ENCODE measurements around the gene ACSS1. TPM values are rescaled to one million over a fixed set of nuclear protein-coding genes. Genes with fewer than 3 reads are reported as not detected.
A peak's percentile ranks its signal among the peaks of the same experiment; 100 is the strongest.

ACSS1 gene
- total RNA-seq, 1 experiment from 2014 or later: 0.61 TPM

- H3K9ac ChIP-seq (ENCODE audit: extremely low read depth, insufficient read length, low read length): no peak overlapping the region
- DNase-seq: peak; percentile 78
- H2AK5ac ChIP-seq (ENCODE audit: insufficient read length, low read length): no peak overlapping the region
- H2BK20ac ChIP-seq (ENCODE audit: low read depth, low read length, poor library complexity, severe bottlenecking): no peak overlapping the region
- no peaks in the 10 kb centered on the region for H3K79me1 ChIP-seq (ENCODE audit: insufficient read depth, low read depth, low read length, poor library complexity, severe bottlenecking)
- whole genome bisulfite sequencing (ENCODE audit: extremely low coverage, insufficient read length, low lambda C conversion rate): no CpG with 5 or more reads among the region's 54 CpGs
- no peak overlapping the region for H3K18ac ChIP-seq (ENCODE audit: insufficient read length, low read depth, low read length)
- no peak overlapping the region for H2AFZ ChIP-seq (ENCODE audit: low read length)
- no peak overlapping the region for H3T11ph ChIP-seq (ENCODE audit: low read length)
- H4K20me1 ChIP-seq (ENCODE audit: control insufficient read depth, insufficient read depth, insufficient read length): no peaks in the 10 kb centered on the region
- H2BK5ac ChIP-seq (ENCODE audit: insufficient read length, low read length): no peak overlapping the region
- H3K27me3 Mint-ChIP-seq (ENCODE audit: low read depth): peaks cover 97% of the 10 kb centered on the region
- peaks cover 2 to 8% of the 10 kb centered on the region in 2 experiments; a peak in 2 of 5 replicates for H3K9me3 Mint-ChIP-seq
- no peak overlapping the region for H4K8ac ChIP-seq (replicated peaks; ENCODE audit: insufficient read length, low read depth, low read length)
- H3K4me3 Mint-ChIP-seq: peak overlapping the region; percentile 66 to 76
- no peak overlapping the region for H2BK120ac ChIP-seq (ENCODE audit: low read depth, low read length, poor library complexity, severe bottlenecking)
- H3K79me2 ChIP-seq (ENCODE audit: insufficient read depth, low read length): no peaks in the 10 kb centered on the region
- peak; percentile 56 for TF ChIP-seq CTCF (conservative IDR thresholded peaks at IDR 0.05)
- no peak overlapping the region for H3K14ac ChIP-seq (ENCODE audit: insufficient read depth, low read length)
- H3K4me2 ChIP-seq (ENCODE audit: insufficient read depth, insufficient read length, low read length): peak overlapping the region; percentile 23
- H2BK15ac ChIP-seq (ENCODE audit: low read depth, low read length): no peak overlapping the region
- no peak overlapping the region for H3K23ac ChIP-seq (ENCODE audit: insufficient read length, low read depth, low read length)
- no peak overlapping the region for H2BK12ac ChIP-seq (ENCODE audit: insufficient read length, low read depth, low read length)
- no peaks in the 10 kb centered on the region for H3K4me1 ChIP-seq (ENCODE audit: insufficient read depth, low read length)
- no peak overlapping the region for H3K27ac ChIP-seq (ENCODE audit: insufficient read length, low read depth, low read length)
- H3K4me1 Mint-ChIP-seq: peaks cover 24 to 29% of the 10 kb centered on the region in 2 experiments
- H3K23me2 ChIP-seq (ENCODE audit: insufficient read length, low read depth, low read length, poor library complexity, severe bottlenecking): peaks cover 14% of the 10 kb centered on the region
- H3K27ac Mint-ChIP-seq: no peak overlapping the region
- H3K36me3 Mint-ChIP-seq (ENCODE audit: insufficient read depth in 1 of 3, low read depth in 3 of 3): no peaks in the 10 kb centered on the region; a peak in 1 of 7 replicates
- no peak overlapping the region for H3K4ac ChIP-seq (ENCODE audit: low read depth, low read length)
- peaks cover 67% of the 10 kb centered on the region for H3K27me3 ChIP-seq (ENCODE audit: insufficient read depth, low read length)
- no peak overlapping the region for H3K56ac ChIP-seq (ENCODE audit: insufficient read length, low read depth, low read length)
- no peak overlapping the region for H4K5ac ChIP-seq (ENCODE audit: insufficient read length, low read depth, low read length)
- H3K9me3 ChIP-seq (ENCODE audit: control insufficient read depth, low read depth, low read length): no peaks in the 10 kb centered on the region
- H4K91ac ChIP-seq (ENCODE audit: insufficient read length, low read depth, low read length): no peak overlapping the region
These were observed 23.3 kb upstream of the ACSS1 start for GRCh38 chr20:25081065-25081729.

Data from H9 (cell line).